Colonic mucosa (tissue), 4 donors: ENCODE results near the gene WDR44. TPM values are rescaled to one million over a fixed set of nuclear protein-coding genes. Genes with fewer than 3 reads are reported as not detected.

Experiments used
- DNase-seq: peaks from one replicate; pipeline ENCODE4 v3.0.0-alpha.2; 2020
- H3K27ac ChIP-seq: fragments of 200-600 bp; one replicate; pipeline ENCODE4 v1.8.0; 2021
- H3K27me3 ChIP-seq: fragments of 200-600 bp; one replicate; pipeline ENCODE4 v1.8.0; 2021
- H3K36me3 ChIP-seq: fragments of 200-600 bp; one replicate; pipeline ENCODE4 v1.8.0; 2021
- H3K4me1 ChIP-seq: fragments of 200-600 bp; one replicate; pipeline ENCODE4 v1.8.0; 2021; ENCODE audit warnings: mild to moderate bottlenecking
- H3K4me3 ChIP-seq: fragments of 200-600 bp; one replicate; pipeline ENCODE4 v1.8.0; 2021
- H3K9ac ChIP-seq, 2 donors: one replicate each; pipeline ENCODE4 v1.7.0; 2013; ENCODE audit warnings: control low read depth in 2 of 2, low read depth in 2 of 2, low read length in 2 of 2
- H3K9me3 ChIP-seq: fragments of 200-600 bp; one replicate; pipeline ENCODE4 v1.8.0; 2021
- intact Hi-C: fragments of 100-400 bp; cut with DNase I; formaldehyde crosslinking; loops from one replicate; pipeline ENCODE4 v1.14.1; 2022
- total RNA-seq, 2 donors: library from RNA; stranded (reverse); fragmentation: NEBNext Ultra II Directional in 1 of 2; extraction: Animal tissue kit (Norgen Biotek cat#: 25700) in 1 of 2; gene quantifications; one replicate each; pipeline ENCODE4 v1.2.1, GENCODE V29; 2021
- TF ChIP-seq, protein P1 (sequence below): fragments of 200-600 bp; IDR thresholded peaks from one replicate; pipeline ENCODE4 v1.8.0; 2022; ENCODE audit warnings: antibody characterized with exemption, mild to moderate bottlenecking
- donor health status: healthy.
- donor health status: DM: no; HTN: no; CAD: no.
- donor health status: DM: no; HTN: no; CAD: no.

Gene WDR44
- total RNA-seq, 2 donors from 2014 or later = 8.0 to 13.4 TPM

DNA sequence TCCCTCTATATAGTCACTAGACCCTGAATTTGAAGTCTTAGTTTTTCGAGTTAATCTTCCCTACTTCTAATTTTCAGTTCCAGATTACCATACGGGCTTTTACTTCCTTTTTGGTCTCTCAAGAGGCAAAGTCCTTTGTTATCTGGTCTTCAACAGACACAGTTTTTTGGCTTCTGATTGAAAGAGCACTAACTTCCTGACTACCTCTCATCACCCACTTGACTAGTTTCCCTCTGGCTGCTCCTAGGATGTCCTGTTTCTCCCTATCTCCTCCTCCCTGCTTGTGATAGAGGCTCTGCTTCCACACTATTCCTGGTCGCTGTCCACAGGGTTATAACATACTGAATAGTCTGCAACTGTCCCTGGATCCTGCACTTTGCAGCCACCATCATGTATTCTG is 16.7 kb upstream of the WDR44 start:
- Histone ChIP-seq H3K27ac (no peak overlapping the region), H3K9me3 (no peaks in the 10 kb centered on the region), H3K27me3 (no peaks in the 10 kb centered on the region), H3K4me3 (no peak overlapping the region), H3K4me1 (no peaks in the 10 kb centered on the region), H3K9ac (no peak overlapping the region), H3K36me3 (no peaks in the 10 kb centered on the region)
- no peak for DNase-seq
- intact Hi-C loops = no loop called here
- TF ChIP-seq, protein P1, sequence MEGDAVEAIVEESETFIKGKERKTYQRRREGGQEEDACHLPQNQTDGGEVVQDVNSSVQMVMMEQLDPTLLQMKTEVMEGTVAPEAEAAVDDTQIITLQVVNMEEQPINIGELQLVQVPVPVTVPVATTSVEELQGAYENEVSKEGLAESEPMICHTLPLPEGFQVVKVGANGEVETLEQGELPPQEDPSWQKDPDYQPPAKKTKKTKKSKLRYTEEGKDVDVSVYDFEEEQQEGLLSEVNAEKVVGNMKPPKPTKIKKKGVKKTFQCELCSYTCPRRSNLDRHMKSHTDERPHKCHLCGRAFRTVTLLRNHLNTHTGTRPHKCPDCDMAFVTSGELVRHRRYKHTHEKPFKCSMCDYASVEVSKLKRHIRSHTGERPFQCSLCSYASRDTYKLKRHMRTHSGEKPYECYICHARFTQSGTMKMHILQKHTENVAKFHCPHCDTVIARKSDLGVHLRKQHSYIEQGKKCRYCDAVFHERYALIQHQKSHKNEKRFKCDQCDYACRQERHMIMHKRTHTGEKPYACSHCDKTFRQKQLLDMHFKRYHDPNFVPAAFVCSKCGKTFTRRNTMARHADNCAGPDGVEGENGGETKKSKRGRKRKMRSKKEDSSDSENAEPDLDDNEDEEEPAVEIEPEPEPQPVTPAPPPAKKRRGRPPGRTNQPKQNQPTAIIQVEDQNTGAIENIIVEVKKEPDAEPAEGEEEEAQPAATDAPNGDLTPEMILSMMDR = no peak

DNA sequence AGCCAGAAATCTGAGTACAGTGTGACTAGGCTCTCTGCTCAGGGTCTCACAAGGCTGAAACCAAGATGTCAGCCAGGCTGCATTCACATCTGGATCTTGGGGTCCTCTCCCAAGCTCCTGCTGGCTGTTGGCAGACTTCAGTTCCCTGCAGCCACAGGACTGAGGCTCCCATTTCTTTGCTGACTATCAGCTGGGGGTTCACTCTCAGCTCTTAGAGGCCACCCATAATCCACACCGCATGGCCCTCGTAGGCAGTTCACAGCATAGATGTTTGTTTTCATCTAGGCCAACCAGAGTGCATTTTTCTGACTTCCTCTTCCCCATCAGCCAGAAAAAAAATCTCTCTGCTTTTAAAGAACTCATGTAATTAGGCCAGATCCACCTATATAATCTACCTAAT is 8.2 kb upstream of the WDR44 start:
- no peaks in the 10 kb centered on the region for H3K27me3 ChIP-seq
- TF ChIP-seq, protein P1 = no peak
- H3K36me3 ChIP-seq = no peaks in the 10 kb centered on the region
- intact Hi-C loops = no loop called here
- H3K9me3 ChIP-seq = no peaks in the 10 kb centered on the region
- H3K4me3 ChIP-seq = no peak overlapping the region
- DNase-seq = no peak
- no peak overlapping the region for H3K27ac ChIP-seq
- H3K4me1 ChIP-seq = no peaks in the 10 kb centered on the region
- no peak overlapping the region for H3K9ac ChIP-seq

DNA sequence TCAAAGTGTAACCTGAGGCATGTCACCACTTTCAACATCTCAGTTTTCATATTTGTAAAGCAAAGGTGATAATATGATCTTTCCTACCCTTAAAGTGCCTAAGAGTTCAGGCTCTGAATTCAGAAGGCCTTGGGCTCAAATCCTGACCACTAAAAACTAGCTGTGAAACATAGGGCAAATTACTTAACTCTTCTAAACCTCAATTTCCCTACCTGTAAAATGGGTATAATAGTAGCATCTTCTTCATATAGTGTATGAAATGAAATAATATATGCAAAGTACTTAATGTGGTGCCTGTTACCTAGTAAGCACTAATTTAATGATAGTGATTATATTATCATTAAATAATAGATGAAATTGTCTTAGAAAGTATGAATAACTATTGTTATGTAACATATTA is 7.0 kb upstream of the WDR44 start:
- Histone ChIP-seq H3K27ac (no peak overlapping the region), H3K9me3 (no peaks in the 10 kb centered on the region), H3K36me3 (no peaks in the 10 kb centered on the region), H3K27me3 (no peaks in the 10 kb centered on the region), H3K9ac (no peak overlapping the region), H3K4me1 (no peaks in the 10 kb centered on the region), H3K4me3 (no peak overlapping the region)
- no peak for DNase-seq
- intact Hi-C loops = no loop called here
- TF ChIP-seq, protein P1 = no peak

DNA sequence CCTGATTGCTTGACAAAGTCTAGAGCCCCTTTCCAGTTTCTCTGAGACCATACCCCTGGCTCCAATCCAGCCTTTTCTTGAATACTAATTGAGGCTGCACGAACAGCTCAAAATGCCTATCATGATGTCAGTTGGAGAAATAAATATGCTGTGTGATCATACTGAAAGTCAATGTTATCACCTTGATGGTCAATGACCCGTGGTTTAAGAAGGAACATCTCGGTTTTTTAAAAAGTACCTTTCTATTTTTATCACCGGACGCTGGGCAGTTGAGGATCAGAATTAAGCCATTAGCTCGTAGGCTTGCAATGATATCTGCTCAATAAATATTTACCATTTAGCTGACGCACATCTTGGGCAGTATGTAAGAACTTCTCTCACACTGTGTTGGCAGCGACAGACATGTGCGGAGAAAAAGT is 852 bp upstream of the WDR44 start:
- TF ChIP-seq, protein P1 = no peak
- Histone ChIP-seq H3K4me1 (no peaks in the 10 kb centered on the region), H3K4me3 (peak overlapping the region; percentile 31), H3K9ac (peak overlapping the region; percentile 44 to 66), H3K27ac (peak overlapping the region; percentile 95), H3K9me3 (no peaks in the 10 kb centered on the region), H3K27me3 (no peaks in the 10 kb centered on the region), H3K36me3 (no peaks in the 10 kb centered on the region)
- DNase-seq = no peak
- intact Hi-C loops = no loop called here

DNA sequence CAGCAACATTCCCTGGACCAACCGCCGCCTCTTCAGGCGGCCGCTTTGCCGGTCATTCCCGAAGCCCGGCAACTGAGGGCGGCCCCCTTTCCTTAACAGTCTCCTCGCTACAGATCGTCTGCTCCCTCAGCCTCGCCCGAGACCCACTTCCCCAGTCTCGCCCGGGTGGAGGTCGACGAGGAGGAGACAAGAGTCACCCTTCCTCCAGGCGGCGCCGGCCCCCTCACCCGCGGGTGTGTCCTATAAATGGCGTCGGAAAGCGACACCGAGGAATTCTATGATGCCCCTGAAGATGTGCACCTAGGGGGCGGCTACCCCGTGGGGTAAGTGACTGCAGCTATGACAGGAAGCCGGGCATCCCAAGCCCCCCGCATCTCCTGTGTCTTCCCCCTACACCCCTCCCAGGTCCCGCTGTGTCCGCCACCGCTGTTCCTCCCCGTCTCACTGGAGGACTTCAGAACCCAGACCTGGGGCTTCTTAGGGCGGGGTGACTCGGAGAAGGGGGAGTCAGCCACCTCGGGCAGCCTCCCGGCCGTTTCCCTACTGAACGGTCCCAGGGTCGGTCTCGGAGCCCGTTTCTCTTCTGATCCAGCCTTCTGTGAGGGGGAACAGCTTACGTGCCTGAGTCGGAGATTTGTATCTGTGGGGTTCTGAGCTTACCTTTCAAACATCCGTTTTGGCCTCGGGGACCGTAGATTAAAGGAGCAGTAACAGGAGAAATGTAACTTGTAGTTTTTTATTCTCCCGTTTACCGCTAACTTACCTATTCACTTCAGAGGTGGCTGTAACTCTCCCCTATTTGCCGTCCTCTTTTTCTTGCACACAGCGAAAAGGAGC is 570 bp downstream of the WDR44 start:
- DNase-seq = peak; percentile 53
- Histone ChIP-seq H3K27ac (peak overlapping the region; percentile 95), H3K4me1 (no peaks in the 10 kb centered on the region), H3K4me3 (peak overlapping the region; percentile 40), H3K9ac (peak overlapping the region; percentile 69 to 79), H3K9me3 (no peaks in the 10 kb centered on the region), H3K36me3 (no peaks in the 10 kb centered on the region), H3K27me3 (no peaks in the 10 kb centered on the region)
- TF ChIP-seq, protein P1 = no peak
- intact Hi-C loops = no loop called here
